ENCODE measurements around the gene RAB11FIP3. TPM values are rescaled to one million over a fixed set of nuclear protein-coding genes. Genes with fewer than 3 reads are reported as not detected.

The RAB11FIP3 gene
- total and polyA plus RNA-seq, 2 of the 13 experiments (the other 11 are each of a cell fraction or from before 2014, with no cell fraction given): 34.3 to 57.6 TPM

- TF ChIP-seq ZNF800 (CRISPR knock-in tag; IDR thresholded peaks at IDR 0.05) (no peak), ZFP41 (CRISPR knock-in tag; IDR thresholded peaks at IDR 0.05; ENCODE audit: borderline replicate concordance) (no peak), ELF1 (CRISPR knock-in tag; IDR thresholded peaks at IDR 0.05) (0 out of 2 replicates have a peak, but pooled peaks have one; percentile 30), ZNF317 (CRISPR knock-in tag; IDR thresholded peaks at IDR 0.05) (peak; percentile 55), ZNF644 (CRISPR knock-in tag; IDR thresholded peaks at IDR 0.05; ENCODE audit: low read depth) (0 out of 2 replicates have a peak, but pooled peaks have one; percentile 31), HMG20A (CRISPR knock-in tag; IDR thresholded peaks at IDR 0.05; ENCODE audit: borderline replicate concordance) (peak; percentile 36; the same call in 1 of the 2 replicates), ZBTB8A (CRISPR knock-in tag; IDR thresholded peaks at IDR 0.05; ENCODE audit: borderline replicate concordance, low read depth) (no peak), NR0B2 (CRISPR knock-in tag; IDR thresholded peaks at IDR 0.05) (peak; percentile 59; the same call in 1 of the 2 replicates), NR2F6 (IDR thresholded peaks at IDR 0.05) (peak; percentile 75), NR2F6 (CRISPR knock-in tag; IDR thresholded peaks at IDR 0.05) (peak; percentile 92), TFE3 (CRISPR knock-in tag; IDR thresholded peaks at IDR 0.05) (0 out of 2 replicates have a peak, but pooled peaks have one; percentile 37), ZBTB49 (CRISPR knock-in tag; IDR thresholded peaks at IDR 0.05; ENCODE audit: borderline replicate concordance) (no peak), THAP8 (CRISPR knock-in tag; IDR thresholded peaks at IDR 0.05; ENCODE audit: borderline replicate concordance) (no peak), IRF2 (CRISPR knock-in tag; IDR thresholded peaks at IDR 0.05) (peak; percentile 57), GPBP1L1 (CRISPR knock-in tag; IDR thresholded peaks at IDR 0.05) (no peak), TBX2 (CRISPR knock-in tag; IDR thresholded peaks at IDR 0.05; ENCODE audit: borderline replicate concordance) (peak; percentile 85), TRIM22 (IDR thresholded peaks at IDR 0.05) (no peak), ARHGAP35 (CRISPR knock-in tag; IDR thresholded peaks at IDR 0.05; ENCODE audit: borderline replicate concordance) (no peak; the same call in 1 of the 2 replicates)
Observed at GRCh38 chr16:502179-502943, 76.9 kb downstream of the RAB11FIP3 start (continued).
